CMK (cell line): Measurements from ENCODE around the gene TIMM21.

ENCODE experiments used
- DNase-seq: peaks from one replicate; pipeline ENCODE4 v3.0.0-alpha.2; 2010; ENCODE audit warnings: low read depth

Gene TIMM21

DNA sequence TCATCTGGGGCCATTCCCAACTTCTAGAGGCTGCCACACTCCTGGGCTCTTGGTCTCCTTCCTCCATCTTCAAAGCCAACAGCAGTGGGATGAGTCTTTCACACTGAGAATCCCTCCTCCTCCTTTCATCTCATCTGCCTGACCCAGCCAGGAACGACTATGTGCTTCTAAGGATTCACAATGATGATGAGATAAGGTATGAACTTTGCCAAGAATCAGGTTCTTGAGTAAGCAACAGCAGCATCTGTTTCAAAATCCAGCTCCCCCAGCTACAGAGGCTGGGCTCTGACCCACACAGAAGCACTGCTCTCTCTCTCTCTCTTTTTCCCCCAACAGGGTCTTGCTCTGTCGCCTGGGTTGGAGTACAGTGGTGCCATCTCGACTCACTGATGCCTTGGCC is 46.4 kb downstream of the TIMM21 start:
- no peak for DNase-seq

DNA sequence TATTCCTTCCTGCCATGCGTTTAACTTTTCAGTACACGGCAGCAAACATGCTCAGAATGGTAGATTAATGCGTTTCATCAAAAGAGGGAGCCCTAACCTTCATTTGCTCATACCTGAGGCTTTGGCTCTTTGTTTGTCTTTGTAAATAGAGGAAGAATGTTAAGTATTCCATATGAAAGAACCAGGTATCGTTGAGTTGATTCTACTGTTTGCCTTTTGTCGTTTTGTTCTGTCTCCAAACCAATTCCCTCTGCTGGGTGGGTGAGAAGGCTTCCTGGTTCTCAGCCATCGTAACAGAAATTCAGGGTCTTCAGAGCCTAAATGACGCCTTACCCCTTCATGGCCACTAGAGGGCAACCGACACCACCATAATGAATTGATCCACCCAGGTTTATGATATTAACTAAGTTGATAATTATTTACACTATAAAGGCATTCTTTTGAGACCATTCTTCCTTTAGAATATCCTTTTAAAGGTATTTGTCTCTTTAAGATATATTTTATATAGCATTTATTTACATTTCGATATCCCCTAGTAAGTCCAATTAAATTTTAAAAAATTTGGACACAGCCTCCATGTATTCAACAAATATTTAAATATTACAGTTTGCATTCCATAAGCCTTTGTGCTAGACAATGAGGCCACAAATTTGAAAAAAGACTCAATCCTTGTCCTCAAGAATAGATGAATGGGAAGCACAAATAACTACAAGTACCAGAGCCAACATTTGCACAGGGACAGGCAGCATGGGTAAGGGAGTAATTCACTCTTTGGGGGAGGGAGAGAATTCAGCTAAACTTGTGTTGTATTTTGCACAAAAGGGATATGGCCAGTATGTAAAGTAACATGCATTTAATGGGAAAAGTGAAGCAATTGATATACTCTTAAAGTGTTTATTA is 48.1 kb downstream of the TIMM21 start:
- peak; percentile 4 for DNase-seq

DNA sequence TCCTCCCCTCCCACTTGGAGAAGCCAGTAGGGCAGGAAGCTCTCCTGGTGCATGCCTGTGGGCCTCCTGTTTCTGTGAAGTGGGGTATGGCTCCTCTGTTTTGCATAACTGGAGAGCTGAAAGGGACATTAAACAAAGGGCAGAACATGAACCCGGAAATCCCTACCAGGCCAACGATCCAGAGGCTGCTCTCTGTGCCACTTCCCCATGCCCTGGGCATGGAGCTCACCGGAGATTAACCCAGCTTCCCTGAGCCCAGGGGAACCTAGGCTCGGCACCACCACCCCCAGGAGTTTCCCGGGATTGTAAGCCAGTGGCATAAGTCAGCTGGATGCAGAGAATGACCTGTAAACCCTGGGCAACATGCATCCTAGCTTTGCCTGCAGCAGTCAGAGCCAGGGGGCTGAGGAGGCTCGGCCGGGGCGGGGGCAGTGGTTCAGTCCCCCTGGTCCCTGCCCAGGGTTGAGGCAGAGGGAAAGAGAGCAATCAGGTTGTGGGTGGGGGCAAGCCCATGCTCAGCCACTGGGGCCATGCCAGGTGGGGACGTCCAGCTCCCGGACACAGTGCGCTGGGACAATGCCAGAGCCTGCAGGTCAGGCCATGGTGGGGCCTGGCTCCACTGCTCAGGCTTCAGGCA is 49.5 kb downstream of the TIMM21 start:
- no peak for DNase-seq

DNA sequence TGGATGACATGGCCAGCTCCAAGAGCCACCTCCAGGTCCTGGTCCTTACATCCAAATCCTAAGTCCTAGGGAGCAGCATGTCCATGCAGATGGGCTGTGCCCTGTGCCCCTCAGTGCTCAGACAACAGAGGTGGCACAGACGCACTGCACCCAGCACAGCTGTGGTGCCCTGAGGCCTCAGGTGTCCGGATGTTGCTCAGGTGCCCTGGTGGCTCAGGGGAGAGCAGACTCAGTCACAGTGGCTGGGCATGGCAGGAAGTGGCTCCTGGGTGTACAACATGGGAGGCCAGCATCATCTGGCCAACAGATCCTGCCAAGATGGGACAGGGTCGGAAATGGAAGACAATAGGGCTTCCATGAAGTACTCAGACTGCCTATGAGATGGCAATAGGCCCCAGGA is 50.1 kb downstream of the TIMM21 start:
- no peak for DNase-seq

DNA sequence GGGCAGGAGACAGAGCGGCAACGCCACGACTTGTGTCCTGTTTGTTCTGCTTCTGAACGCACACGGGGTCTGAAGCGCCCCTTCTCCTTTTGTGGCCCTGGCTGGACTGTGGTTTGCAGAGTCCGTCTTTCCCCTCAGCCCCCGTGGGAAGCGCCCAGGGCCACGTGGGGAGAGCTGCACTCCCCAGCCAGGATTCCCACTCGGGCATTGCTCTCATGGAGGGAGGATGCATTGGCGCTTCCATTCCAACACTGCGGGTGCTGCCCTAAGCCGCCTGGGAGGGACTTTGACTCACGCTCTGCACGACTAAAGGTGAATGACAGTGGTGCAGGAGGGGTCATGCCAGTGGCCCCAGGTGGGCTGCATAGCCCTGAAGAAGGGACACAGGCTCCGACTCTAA is 52.5 kb downstream of the TIMM21 start:
- DNase-seq, result no peak

DNA sequence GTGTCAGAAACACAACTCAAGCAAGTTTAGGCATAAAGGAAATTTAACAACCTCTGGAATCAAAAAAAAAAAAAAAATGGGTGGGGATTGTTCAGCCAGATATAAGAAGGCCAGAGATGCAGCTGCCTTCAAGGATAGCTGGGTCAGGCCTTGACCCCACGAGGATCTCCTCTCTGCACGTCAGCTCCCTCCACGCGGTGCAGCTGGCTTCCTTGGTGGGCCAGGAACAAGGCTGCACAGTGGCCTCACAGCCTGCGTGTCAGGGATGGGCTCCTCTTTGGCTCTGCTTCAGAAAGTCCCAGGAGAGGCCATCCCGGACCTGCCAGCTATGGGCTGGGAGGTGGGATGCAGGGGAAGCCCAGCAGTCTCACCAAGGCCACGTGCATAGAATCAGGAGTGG is 55.5 kb downstream of the TIMM21 start:
- no peak for DNase-seq

DNA sequence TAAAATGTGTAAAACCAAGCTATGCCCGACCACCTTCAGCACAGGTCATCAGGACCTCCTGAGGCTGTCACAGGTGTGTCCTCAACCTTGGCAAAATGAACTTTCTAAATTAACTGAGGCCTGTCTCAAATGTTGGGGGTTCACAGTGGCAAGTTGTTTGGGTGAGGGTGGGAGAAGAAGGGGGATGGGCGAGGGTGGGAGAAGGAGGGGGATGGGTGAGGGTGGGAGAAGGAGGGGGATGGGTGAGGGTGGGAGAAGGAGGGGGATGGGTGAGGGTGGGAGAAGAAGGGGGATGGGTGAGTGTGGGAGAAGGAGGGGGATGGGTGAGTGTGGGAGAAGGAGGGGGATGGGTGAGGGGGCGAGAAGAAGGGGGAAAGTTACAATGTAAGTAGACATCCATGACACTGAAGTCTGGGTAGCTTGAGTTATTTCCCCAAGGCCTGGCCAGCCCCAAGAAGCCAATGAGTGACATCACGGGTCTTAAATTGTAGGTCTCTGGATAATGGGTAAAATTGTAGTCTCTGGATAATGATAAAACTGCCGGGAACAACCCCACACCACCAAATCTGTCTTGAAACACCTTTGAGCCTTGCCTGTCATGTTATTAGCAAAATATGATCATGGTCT is 56.3 kb downstream of the TIMM21 start:
- DNase-seq, result no peak
